NCI-H526 (cell line): ENCODE results near the gene TPI1.
"Not testable (repeated sequence)": the region's sequence is repeated elsewhere in the genome, so short reads cannot be mapped to it uniquely, and the experiment has no call there.

Source experiments
- DNase-seq, 2 experiments: peaks; one replicate each; lab custom pipeline; 2025; lab: John Stamatoyannopoulos, UW

TPI1 gene

GRCh38 chr12:6847676-6848075 lies 19.7 kb upstream of the TPI1 start:
- no peak for DNase-seq

DNA sequence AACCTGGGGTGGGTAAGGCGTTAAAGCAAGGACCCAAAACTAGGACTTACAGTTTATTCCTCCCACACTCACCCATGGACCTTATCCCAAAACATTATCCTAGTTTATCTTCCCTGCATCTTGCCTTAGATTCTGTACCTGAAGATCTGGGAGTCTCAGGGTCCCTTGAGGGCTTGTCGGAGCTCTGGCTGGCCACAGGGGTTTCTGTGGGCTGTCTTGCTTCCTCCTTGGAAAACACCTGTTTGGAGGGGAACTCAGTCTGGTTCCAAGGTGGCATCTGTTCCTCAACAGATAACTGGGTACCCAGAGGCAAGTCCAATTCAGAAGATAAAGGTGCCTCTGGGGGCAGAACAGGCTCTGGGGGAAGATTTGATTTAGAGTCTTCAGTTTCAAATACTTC lies 17.9 kb upstream of the TPI1 start:
- DNase-seq, result no peak

DNA sequence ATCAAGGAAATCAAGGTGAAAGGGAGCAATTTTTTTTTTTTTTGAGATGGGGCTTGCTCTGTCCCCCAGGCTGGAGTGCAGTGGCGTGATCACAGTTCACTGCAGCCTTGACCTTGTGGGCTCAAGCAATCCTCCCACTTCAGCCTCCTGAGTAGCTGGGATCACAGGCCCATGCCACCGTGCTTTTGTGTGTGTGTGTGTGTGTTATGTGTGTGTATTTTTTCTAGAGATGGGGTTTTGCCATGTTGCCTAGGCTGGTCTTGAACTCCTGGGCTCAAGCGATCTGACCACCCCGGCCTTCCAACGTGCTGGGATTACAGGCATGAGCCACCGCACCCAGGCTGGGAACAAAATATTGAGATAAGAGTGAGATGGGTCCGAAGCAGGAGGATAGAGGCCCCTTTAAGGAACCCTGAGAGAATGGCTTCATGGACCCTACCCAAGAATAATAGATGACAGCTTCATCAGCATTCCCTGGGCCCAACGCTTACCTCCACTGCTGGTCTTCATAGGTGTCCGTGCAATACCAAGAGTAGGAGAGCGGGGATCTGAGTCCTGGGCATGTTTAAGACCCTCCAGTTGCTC lies 17.3 kb upstream of the TPI1 start:
- no peak for DNase-seq

- DNase-seq, result no peak
Measured at GRCh38 chr12:6850796-6851152, 16.6 kb upstream of the TPI1 start.

- peak; percentile 98 for DNase-seq
Measured at GRCh38 chr12:6851153-6851920, 16.0 kb upstream of the TPI1 start, which contains the start of gene CDCA3. Gene CDCA3, minus strand, starts transcription at chr12:6851286. Its CDS starts 334 bp downstream, at chr12:6850952.

GRCh38 chr12:6851921-6852650 lies 15.2 kb upstream of the TPI1 start, which contains the start of gene USP5:
Gene USP5, plus strand, starts transcription at chr12:6852150. Its CDS starts 30 bp downstream, at chr12:6852180.
- peak; percentile 99 for DNase-seq

- no peak for DNase-seq
Measured at GRCh38 chr12:6852651-6853354, 14.5 kb upstream of the TPI1 start.

DNA sequence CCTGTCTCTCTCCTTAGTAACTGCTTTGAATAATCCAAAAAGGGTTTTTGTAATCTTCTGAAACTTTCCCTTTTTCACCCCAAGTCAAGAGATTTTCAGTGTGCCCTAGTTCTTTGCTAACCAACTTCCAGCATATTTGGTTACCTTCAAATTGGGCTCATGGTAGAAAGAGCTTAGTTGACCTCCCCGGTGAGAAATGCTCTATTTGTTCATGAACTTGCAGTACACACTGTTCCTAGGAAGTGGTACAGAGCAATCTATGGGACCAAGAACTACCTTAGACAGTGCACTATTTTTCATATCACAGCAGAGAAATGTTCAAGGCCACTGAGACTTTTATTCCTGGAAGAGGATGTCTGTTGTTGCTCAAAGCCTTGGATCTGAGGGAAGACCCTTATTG lies 13.7 kb upstream of the TPI1 start:
- DNase-seq, result no peak

- DNase-seq, result no peak
Measured at GRCh38 chr12:6854036-6854435, 13.3 kb upstream of the TPI1 start.

- DNase-seq, result no peak
Measured at GRCh38 chr12:6855322-6855721, 12.0 kb upstream of the TPI1 start.

DNA sequence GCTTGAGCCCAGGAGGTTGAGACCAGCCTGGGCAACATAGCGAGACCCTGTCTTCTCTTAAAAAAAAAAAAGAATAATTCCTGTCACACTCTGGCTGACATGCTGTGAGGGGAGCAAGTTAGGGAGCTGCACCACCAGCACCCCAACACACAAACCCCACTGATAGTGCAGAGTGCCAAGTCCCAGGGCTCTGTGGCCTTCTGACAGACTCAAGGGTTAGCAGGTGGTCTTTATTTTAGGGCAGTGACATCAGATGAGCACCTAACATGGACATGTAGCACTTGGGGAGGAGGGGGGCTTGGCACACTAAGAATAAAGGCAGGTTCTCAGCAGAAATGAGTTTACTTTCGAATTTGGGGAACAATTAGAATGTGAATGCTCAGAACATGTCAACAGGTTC lies 8.5 kb upstream of the TPI1 start:
- DNase-seq, result no peak

DNA sequence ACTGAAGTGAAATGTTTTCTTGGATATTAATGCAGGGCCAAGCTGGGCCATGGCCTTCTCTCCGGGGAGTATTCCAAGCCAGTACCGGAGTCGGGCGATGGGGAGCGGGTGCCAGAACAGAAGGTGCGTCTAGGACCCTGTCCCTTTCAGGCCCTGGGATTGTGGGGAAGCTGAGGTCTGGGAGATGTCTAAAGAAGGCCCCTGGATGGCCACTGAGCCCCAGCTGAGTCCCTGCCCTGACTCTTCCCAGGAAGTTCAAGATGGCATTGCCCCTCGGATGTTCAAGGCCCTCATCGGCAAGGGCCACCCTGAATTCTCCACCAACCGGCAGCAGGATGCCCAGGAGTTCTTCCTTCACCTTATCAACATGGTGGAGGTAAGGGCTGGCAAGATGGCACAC lies 7.2 kb upstream of the TPI1 start:
- no peak for DNase-seq

DNA sequence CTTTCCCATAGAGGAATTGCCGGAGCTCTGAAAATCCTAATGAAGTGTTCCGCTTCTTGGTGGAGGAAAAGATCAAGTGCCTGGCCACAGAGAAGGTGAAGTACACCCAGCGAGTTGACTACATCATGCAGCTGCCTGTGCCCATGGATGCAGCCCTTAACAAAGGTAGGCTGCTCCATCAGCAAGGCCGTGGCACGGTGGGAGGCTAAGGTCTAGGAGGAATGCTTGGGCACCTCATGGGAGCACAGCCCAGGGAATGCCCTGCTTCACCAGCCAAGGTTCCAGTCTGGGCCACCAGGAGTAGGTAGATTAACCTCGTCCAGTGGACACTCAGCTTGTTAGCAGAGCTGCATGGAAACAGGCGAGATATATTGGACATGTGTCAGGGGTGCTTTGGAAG lies 6.4 kb upstream of the TPI1 start:
- DNase-seq, result no peak

DNA sequence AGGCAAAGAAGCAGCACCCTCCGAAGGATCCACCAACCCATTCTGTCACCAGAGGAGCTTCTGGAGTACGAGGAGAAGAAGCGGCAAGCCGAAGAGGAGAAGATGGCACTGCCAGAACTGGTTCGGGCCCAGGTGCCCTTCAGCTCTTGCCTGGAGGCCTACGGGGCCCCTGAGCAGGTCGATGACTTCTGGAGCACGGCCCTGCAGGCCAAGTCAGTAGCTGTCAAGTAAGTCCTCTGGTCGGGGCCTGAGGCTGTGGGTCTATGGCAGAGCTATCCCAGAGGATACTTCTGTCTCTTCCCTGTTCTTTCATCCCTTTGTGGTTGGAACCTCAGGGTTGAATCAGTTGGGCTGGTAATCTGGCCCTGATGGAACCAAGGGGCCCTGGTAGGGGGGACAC lies 5.9 kb upstream of the TPI1 start:
- no peak for DNase-seq

DNA sequence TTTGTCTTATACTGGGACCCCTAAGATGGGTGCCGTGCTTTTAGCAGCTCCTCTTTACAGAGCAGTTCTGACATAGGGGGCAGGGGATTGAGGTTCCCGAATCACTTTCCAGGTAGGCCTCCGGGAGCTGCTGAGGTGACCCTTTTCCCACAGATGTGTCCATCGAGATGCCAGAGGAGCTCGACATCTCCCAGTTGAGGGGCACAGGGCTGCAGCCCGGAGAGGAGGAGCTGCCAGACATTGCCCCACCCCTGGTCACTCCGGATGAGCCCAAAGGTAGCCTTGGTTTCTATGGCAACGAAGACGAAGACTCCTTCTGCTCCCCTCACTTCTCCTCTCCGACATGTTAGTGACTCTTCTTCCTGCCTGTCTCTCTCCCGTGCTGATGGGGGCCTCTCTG lies 4.3 kb upstream of the TPI1 start:
- no peak for DNase-seq

- DNase-seq, result no peak
Measured at GRCh38 chr12:6863586-6864321, 3.6 kb upstream of the TPI1 start.

- DNase-seq, result not testable (repeated sequence)
Measured at GRCh38 chr12:6865307-6865706, 2.0 kb upstream of the TPI1 start.

- no peak for DNase-seq
Measured at GRCh38 chr12:6866163-6866919, 990 bp upstream of the TPI1 start.

- peak in 1 of 2 experiments; percentile 49 for DNase-seq
Measured at GRCh38 chr12:6866920-6867412, 365 bp upstream of the TPI1 start.

DNA sequence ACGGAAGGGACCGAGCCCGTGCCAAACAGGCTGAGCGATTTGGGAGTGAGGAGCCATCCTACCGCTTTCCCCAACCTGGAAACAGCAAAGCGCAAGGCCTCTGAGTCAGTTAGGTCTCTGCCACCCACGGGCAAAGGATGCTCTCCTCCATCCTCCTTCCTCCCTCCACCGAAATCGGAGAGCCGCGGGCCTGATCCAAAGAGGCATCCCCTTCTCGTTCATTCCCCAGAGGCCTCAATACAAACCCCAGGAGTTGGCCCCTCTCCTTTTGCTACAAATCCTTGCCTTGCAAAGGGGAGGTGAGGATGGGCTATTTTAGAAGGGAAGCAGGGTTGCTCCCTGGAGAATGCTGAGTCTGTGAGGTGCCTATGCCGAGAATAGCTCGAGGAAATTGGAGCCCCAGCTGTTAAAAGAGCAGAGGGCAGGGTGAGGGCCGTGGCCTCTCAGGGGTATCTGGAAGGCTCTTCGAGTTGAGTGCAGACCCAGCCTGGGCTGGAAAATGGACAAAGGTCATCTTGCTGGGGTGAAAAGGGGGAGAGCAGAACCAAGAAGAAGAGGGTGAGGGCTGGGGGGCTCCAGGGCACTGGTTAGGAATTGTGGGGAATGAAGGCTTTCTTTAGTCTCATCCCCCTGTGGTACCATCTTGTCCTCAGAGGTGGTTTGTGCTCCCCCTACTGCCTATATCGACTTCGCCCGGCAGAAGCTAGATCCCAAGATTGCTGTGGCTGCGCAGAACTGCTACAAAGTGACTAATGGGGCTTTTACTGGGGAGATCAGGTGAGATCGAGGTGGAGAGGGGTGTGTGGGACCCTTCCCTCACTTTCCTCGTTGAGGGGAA lies 1.1 kb downstream of the TPI1 start:
- no peak for DNase-seq
